Measurements from ENCODE around the gene RAD1.

DNA sequence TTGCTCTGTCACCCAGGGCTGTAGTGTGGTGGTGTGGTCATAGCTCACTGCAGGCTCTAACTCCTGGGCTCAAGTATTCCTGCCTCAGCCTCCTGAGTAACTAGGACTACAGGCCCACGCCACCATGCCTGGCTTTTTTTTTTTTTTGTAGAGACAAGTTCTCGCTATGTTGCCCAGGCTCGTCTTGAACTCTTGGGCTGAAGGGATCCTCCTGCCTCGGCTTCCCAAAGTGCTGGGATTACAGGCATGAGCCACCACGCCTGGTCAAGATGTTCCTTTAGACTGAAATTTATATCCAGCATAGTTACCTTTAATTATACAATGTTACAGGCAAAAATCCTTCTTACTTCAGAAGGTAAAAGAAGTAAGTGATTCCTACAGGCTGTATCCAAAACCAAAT, 12.5 kb upstream of the RAD1 start:
- TF ChIP-seq EP300 (IDR thresholded peaks at IDR 0.05; ENCODE audit: low read depth) (no peak), POLR2A (IDR thresholded peaks at IDR 0.05) (no peak)
- TF ChIP-seq, protein P1, sequence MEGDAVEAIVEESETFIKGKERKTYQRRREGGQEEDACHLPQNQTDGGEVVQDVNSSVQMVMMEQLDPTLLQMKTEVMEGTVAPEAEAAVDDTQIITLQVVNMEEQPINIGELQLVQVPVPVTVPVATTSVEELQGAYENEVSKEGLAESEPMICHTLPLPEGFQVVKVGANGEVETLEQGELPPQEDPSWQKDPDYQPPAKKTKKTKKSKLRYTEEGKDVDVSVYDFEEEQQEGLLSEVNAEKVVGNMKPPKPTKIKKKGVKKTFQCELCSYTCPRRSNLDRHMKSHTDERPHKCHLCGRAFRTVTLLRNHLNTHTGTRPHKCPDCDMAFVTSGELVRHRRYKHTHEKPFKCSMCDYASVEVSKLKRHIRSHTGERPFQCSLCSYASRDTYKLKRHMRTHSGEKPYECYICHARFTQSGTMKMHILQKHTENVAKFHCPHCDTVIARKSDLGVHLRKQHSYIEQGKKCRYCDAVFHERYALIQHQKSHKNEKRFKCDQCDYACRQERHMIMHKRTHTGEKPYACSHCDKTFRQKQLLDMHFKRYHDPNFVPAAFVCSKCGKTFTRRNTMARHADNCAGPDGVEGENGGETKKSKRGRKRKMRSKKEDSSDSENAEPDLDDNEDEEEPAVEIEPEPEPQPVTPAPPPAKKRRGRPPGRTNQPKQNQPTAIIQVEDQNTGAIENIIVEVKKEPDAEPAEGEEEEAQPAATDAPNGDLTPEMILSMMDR (IDR thresholded peaks at IDR 0.05), result no peak
